NCI-H1105 (cell line): ENCODE results near the gene RGS3.

ENCODE experiments used
- DNase-seq: peaks from one replicate; lab custom pipeline; 2025; lab: John Stamatoyannopoulos, UW

RGS3 gene

GRCh38 chr9:113587471-113588031, 124.0 kb downstream of the RGS3 start:
- DNase-seq = no peak

- no peak for DNase-seq
Measured at GRCh38 chr9:113588242-113588810, 124.8 kb downstream of the RGS3 start.

- no peak for DNase-seq
Measured at GRCh38 chr9:113588936-113589335, 125.4 kb downstream of the RGS3 start.

- no peak for DNase-seq
Measured at GRCh38 chr9:113589407-113589806, 125.9 kb downstream of the RGS3 start.

GRCh38 chr9:113589890-113590289, 126.4 kb downstream of the RGS3 start:
- DNase-seq = no peak

- DNase-seq = no peak
Measured at GRCh38 chr9:113590389-113590788, 126.9 kb downstream of the RGS3 start.

- peak; percentile 8 for DNase-seq
Measured at GRCh38 chr9:113590991-113591898, 127.7 kb downstream of the RGS3 start.

- DNase-seq = no peak
Measured at GRCh38 chr9:113591899-113592625, 128.5 kb downstream of the RGS3 start.

- no peak for DNase-seq
Measured at GRCh38 chr9:113592876-113593575, 129.5 kb downstream of the RGS3 start.

- DNase-seq = no peak
Measured at GRCh38 chr9:113593682-113594281, 130.3 kb downstream of the RGS3 start.

- no peak for DNase-seq
Measured at GRCh38 chr9:113594484-113595299, 131.2 kb downstream of the RGS3 start.

- no peak for DNase-seq
Measured at GRCh38 chr9:113596616-113597320, 133.2 kb downstream of the RGS3 start.

GRCh38 chr9:113597390-113598241, 134.1 kb downstream of the RGS3 start:
- DNase-seq = no peak

- DNase-seq = no peak
Measured at GRCh38 chr9:113598451-113598850, 134.9 kb downstream of the RGS3 start.

GRCh38 chr9:113598883-113599282, 135.4 kb downstream of the RGS3 start:
- no peak for DNase-seq

GRCh38 chr9:113599646-113600022, 136.1 kb downstream of the RGS3 start:
- no peak for DNase-seq

- DNase-seq = no peak
Measured at GRCh38 chr9:113600023-113600823, 136.7 kb downstream of the RGS3 start.
